ENCODE measurements around the gene MIX23.

The MIX23 gene

GRCh38 chr3:122325769-122326168 lies 57.3 kb downstream of the MIX23 start:
- no peak for TF ChIP-seq CTCF (IDR thresholded peaks at IDR 0.05; ENCODE audit: low read depth, low read length)
- DNase-seq (ENCODE audit: extremely low read depth, low read depth), result no peak

- TF ChIP-seq CTCF (IDR thresholded peaks at IDR 0.05; ENCODE audit: low read depth, low read length), result no peak
- no peak for DNase-seq (ENCODE audit: extremely low read depth, low read depth)
Measured at GRCh38 chr3:122324871-122325323, 58.1 kb downstream of the MIX23 start, which contains the start of gene CSTA. Gene CSTA (plus strand): TSS chr3:122325248. CDS start chr3:122325293, 45 bp downstream.

GRCh38 chr3:122322095-122323075 lies 60.6 kb downstream of the MIX23 start:
- DNase-seq (ENCODE audit: extremely low read depth, low read depth), result no peak
- TF ChIP-seq CTCF (IDR thresholded peaks at IDR 0.05; ENCODE audit: low read depth, low read length), result no peak

GRCh38 chr3:122318620-122319019 lies 64.4 kb downstream of the MIX23 start:
- DNase-seq (ENCODE audit: extremely low read depth, low read depth), result no peak
- TF ChIP-seq CTCF (IDR thresholded peaks at IDR 0.05; ENCODE audit: low read depth, low read length), result no peak

GRCh38 chr3:122316368-122316767 lies 66.7 kb downstream of the MIX23 start:
- DNase-seq (ENCODE audit: extremely low read depth, low read depth), result no peak
- no peak for TF ChIP-seq CTCF (IDR thresholded peaks at IDR 0.05; ENCODE audit: low read depth, low read length)

- no peak for TF ChIP-seq CTCF (IDR thresholded peaks at IDR 0.05; ENCODE audit: low read depth, low read length)
- no peak for DNase-seq (ENCODE audit: extremely low read depth, low read depth)
Measured at GRCh38 chr3:122315619-122316018, 67.4 kb downstream of the MIX23 start.

GRCh38 chr3:122314228-122314876 lies 68.7 kb downstream of the MIX23 start:
- no peak for DNase-seq (ENCODE audit: extremely low read depth, low read depth)
- no peak for TF ChIP-seq CTCF (IDR thresholded peaks at IDR 0.05; ENCODE audit: low read depth, low read length)

Measured in AG09319 (cell line).